IMR-90 (cell line): Measurements from ENCODE around the gene PIEZO1. TPM values are rescaled to one million over a fixed set of nuclear protein-coding genes. Genes with fewer than 3 reads are reported as not detected.
A peak's percentile ranks its signal among the peaks of the same experiment; 100 is the strongest.

ENCODE experiments used
- CEBPB ChIP-seq: IDR thresholded peaks from 2 replicates; pipeline ENCODE4 v1.6.1; 2012; ENCODE audit warnings: low read depth, low read length, improper control_type of control experiment
- CTCF ChIP-seq: conservative IDR thresholded peaks from 2 replicates; pipeline ENCODE4 v1.5.1; 2012; ENCODE audit warnings: mild to moderate bottlenecking, low read depth, low read length, improper control_type of control experiment
- ELK1 ChIP-seq: fragments of 150-350 bp; IDR thresholded peaks from 2 replicates; pipeline ENCODE4 v1.6.1; 2016; ENCODE audit warnings: low read depth, mild to moderate bottlenecking, low read length, moderate library complexity, borderline replicate concordance
- MAZ ChIP-seq: IDR thresholded peaks from 2 replicates; pipeline ENCODE4 v1.6.1; 2012; ENCODE audit warnings: low read depth, mild to moderate bottlenecking, low read length, improper control_type of control experiment, moderate library complexity, borderline replicate concordance
- NFE2L2 ChIP-seq: fragments of 150-350 bp; IDR thresholded peaks from 2 replicates; pipeline ENCODE4 v1.6.1; 2016; ENCODE audit warnings: low read depth, mild to moderate bottlenecking, low read length
- SMC3 ChIP-seq: fragments of 150-350 bp; IDR thresholded peaks from 2 replicates; pipeline ENCODE4 v1.6.1; 2016; ENCODE audit warnings: low read depth, mild to moderate bottlenecking, antibody characterized with exemption, low read length, moderate library complexity
- polyA plus RNA-seq, 3 experiments: library from polyadenylated mRNA; depleted of rRNA; stranded (reverse); fragments of >200 nt; gene quantifications; 2 replicates each; pipeline ENCODE4 v1.2.3, GENCODE V29; 2012; ENCODE audit warnings: low replicate concordance in 1 of 3
- total RNA-seq: library from RNA; depleted of rRNA; stranded (reverse); fragments of >200 nt; gene quantifications from 2 replicates; pipeline ENCODE4 v1.2.3, GENCODE V29; 2012

PIEZO1 gene
- total and polyA plus RNA-seq, 2 of the 4 experiments (the other 2 are of a cell fraction), result 36.2 to 372 TPM

DNA sequence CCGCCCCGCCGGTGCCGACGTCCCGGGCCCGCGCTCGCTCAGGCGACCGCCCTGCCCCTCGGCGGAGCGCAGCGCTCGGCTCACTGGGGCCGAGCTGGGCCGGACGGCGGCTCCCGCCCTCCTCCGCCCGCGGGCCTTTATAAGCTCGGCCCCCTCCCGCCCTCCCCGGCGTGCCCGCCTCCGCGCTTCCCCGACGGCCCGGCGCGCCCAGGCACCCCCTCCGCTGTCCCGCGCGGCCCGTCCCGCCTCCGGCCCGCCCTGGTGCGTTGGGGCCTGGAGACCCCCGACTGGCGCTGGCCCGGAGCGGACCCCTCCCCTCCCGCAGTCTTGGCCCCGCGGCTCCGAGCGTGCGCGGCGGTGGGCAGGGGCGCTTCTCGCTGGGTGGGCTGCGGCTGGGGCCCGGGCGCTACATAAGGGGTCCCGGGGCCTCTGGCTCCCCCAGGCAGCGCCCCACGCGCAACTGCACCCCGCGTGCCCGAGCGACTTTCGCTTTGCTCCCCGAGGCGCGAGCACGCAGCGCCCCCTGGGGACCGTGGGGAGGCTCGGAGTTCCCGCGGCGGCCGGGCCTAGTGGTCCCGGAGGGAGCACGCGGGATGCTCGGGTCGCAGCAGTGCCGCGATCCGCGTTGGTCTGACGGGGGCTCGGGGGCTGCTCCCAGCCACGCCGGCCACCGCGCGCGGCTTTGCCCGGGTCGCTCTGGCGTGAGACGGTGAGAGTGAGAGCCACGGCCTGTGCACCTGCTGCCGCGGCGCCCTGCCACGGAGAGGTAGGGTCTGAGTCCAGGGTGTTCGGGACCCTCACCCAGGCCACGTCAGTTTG lies at the start of gene PIEZO1 (continued):
- TF ChIP-seq SMC3 (peak; percentile 72), MAZ (peak; percentile 66; the same call in 1 of the 2 replicates), CTCF (peak; percentile 92), NFE2L2 (no peak), CEBPB (no peak), ELK1 (no peak)
